ENCODE results near the gene PDCD6IP.

Gene PDCD6IP

DNA sequence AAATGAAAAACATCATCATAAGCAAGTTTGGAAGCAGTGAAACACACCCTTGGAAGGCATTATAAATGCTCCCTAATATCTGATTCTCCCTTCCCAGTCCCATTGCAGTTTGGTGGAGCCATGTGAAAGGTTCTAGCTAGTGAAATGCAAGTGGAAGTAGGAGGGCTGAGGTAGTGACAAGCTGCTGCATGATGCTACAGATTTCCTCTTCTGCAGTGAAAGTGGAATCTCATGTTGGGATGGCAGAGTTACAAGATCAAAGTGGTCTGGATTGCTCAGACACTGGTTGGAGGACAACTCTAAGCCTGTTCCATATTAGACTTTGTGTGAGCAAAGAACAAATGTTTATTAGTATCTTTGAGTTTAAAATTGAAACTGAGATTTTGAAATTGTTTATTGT is 3.3 kb upstream of the PDCD6IP start:
- Histone ChIP-seq H3K79me2 (ENCODE audit: control insufficient read depth, insufficient read depth, low read length, unreplicated experiment) (peaks cover 20% of the 10 kb centered on the region), H3K27me3 (ENCODE audit: insufficient read depth, low read length) (no peaks in the 10 kb centered on the region), H3K4me1 (ENCODE audit: control insufficient read depth, insufficient read depth, low read length, unreplicated experiment) (peaks cover 17% of the 10 kb centered on the region), H3K27ac (ENCODE audit: low read depth, low read length) (no peak overlapping the region), H3K36me3 (ENCODE audit: insufficient read depth, low read length) (no peaks in the 10 kb centered on the region), H2AFZ (ENCODE audit: low read length, unreplicated experiment) (no peak overlapping the region), H3K4me3 (ENCODE audit: low read depth, low read length) (no peak overlapping the region)

DNA sequence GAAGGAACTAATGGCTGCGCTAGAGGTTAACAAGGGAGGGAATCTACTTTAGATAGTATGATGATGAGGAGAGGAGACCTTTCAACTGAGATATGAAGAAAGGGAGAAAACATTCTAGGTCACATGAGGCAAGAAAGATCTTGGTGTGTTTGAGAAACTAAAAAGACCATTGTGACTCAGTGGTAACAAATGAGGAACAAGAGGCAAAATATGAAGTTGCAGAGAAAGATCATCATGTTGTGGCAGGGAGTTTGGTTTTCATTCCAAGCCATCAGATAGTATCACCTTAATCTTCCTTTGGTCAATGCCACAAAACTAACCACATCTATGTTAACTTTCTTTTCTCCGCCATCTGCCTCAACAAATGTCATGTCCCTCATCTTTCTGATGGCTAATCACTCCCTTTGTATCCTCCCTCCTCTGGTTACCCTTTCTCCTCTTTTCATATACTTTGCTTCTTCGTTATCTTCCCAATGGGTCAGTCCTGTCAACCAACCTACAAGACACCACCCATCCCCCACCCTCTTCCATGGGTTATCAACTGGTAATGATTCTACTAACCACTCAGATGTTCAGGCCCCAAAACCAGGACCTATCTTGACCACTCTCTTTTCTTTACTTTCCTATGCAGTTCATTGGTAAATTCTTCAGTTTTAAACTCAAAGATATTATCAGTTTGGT is 2.4 kb upstream of the PDCD6IP start:
- no peak overlapping the region for H2AFZ ChIP-seq (ENCODE audit: low read length, unreplicated experiment)
- H3K4me3 ChIP-seq (ENCODE audit: low read depth, low read length), result no peak overlapping the region
- peaks cover 29% of the 10 kb centered on the region for H3K79me2 ChIP-seq (ENCODE audit: control insufficient read depth, insufficient read depth, low read length, unreplicated experiment)
- no peaks in the 10 kb centered on the region for H3K27me3 ChIP-seq (ENCODE audit: insufficient read depth, low read length)
- H3K27ac ChIP-seq (ENCODE audit: low read depth, low read length), result no peak overlapping the region
- peaks cover 25% of the 10 kb centered on the region for H3K4me1 ChIP-seq (ENCODE audit: control insufficient read depth, insufficient read depth, low read length, unreplicated experiment)
- H3K36me3 ChIP-seq (ENCODE audit: insufficient read depth, low read length), result no peaks in the 10 kb centered on the region

DNA sequence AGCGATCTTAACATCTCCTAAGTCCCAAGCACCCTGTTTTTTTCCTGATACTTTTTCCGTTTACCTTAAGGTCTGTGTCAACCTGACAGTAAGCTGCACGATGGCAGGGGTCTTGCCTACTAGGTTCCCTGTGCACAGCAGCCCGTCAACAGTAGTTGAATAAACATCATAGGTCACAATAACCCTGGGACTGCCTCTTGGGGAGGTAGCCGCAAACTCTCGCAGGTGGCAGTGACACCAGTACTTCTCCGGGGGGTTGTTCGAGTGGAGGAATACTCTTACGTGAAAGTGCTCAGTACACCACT is 365 bp upstream of the PDCD6IP start:
- peak overlapping the region; percentile 76; the same call in 1 of the 2 replicates for H3K27ac ChIP-seq (ENCODE audit: low read depth, low read length)
- peaks cover 11% of the 10 kb centered on the region for H3K36me3 ChIP-seq (ENCODE audit: insufficient read depth, low read length)
- H2AFZ ChIP-seq (ENCODE audit: low read length, unreplicated experiment), result peak overlapping the region; percentile 99
- no peaks in the 10 kb centered on the region for H3K27me3 ChIP-seq (ENCODE audit: insufficient read depth, low read length)
- peaks cover 50% of the 10 kb centered on the region for H3K79me2 ChIP-seq (ENCODE audit: control insufficient read depth, insufficient read depth, low read length, unreplicated experiment)
- H3K4me1 ChIP-seq (ENCODE audit: control insufficient read depth, insufficient read depth, low read length, unreplicated experiment), result peaks cover 16% of the 10 kb centered on the region
- H3K4me3 ChIP-seq (ENCODE audit: low read depth, low read length), result peak overlapping the region; percentile 93

DNA sequence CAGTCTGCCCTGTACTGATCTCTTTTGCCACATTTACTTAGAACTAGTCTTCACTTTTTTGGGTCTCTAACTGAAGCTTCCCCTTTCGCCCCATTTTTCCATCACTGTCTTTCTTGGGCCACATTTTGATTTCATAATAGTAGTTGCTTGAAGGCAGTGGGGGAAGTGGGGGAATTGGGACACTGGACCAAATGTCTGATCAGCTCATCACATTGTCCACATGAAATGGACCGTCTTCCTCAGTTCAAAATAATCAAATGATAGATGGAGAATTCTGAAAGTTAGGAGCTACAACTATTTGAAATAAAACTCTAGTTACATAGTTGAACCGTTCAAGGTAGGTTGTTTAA is 747 bp downstream of the PDCD6IP start:
- Histone ChIP-seq H3K4me1 (ENCODE audit: control insufficient read depth, insufficient read depth, low read length, unreplicated experiment) (peaks cover 16% of the 10 kb centered on the region), H3K27me3 (ENCODE audit: insufficient read depth, low read length) (no peaks in the 10 kb centered on the region), H3K4me3 (ENCODE audit: low read depth, low read length) (peak overlapping the region; percentile 93), H3K36me3 (ENCODE audit: insufficient read depth, low read length) (peaks cover 22% of the 10 kb centered on the region), H2AFZ (ENCODE audit: low read length, unreplicated experiment) (no peak overlapping the region), H3K79me2 (ENCODE audit: control insufficient read depth, insufficient read depth, low read length, unreplicated experiment) (peaks cover 61% of the 10 kb centered on the region), H3K27ac (ENCODE audit: low read depth, low read length) (peak overlapping the region; percentile 76)

DNA sequence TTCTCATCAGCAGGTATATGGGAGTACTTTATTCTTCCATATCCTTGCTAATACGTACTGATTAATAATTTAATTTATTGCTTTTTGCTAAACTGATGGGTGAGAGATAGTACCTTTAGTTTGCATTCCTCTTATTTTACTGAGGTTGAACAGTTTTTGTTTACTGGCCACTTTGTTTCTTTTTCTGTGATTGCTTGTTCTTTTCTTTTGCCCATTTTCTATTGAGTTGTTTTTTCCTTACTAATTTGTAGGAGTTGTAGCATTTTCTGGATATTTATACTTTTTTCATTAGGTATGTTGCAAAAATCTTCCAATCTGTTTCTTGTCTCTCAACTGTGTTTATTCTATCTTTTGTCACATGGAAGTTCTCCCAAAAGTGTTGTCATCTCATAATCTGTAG is 4.8 kb downstream of the PDCD6IP start:
- no peaks in the 10 kb centered on the region for H3K27me3 ChIP-seq (ENCODE audit: insufficient read depth, low read length)
- peaks cover 89% of the 10 kb centered on the region for H3K79me2 ChIP-seq (ENCODE audit: control insufficient read depth, insufficient read depth, low read length, unreplicated experiment)
- peaks cover 20% of the 10 kb centered on the region for H3K4me1 ChIP-seq (ENCODE audit: control insufficient read depth, insufficient read depth, low read length, unreplicated experiment)
- peaks cover 29% of the 10 kb centered on the region for H3K36me3 ChIP-seq (ENCODE audit: insufficient read depth, low read length)
- no peak overlapping the region for H3K27ac ChIP-seq (ENCODE audit: low read depth, low read length)
- no peak overlapping the region for H2AFZ ChIP-seq (ENCODE audit: low read length, unreplicated experiment)
- no peak overlapping the region for H3K4me3 ChIP-seq (ENCODE audit: low read depth, low read length)

DNA sequence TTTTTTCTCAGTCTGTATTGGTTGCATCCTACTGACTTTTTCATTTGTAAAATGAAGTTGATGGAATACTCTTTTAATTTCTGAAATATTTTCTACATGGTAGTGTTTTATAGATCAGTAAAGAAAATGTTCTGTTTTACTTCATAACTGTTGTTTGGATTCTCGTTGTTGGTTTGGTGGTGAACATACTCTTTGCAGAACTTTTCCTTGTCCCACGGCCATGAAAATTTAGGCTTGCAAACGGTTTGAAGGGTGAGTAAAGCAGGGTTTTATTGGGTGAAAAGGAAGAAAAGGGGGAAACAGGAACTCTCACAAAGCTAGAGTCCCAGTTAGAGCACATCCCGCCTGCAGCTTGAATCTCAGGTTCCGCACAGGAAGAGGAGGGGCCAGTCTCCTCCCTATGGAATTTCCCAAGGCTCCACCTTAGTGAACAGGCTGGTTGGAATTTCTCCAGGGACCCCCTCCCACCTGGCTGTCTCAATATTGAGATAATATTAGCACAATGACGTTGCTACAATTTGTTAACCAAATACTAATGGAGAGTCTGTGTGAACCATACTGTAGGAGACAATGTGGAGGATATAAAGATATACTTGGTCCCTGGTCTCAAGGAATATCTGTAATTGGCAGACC is 5.6 kb downstream of the PDCD6IP start:
- Histone ChIP-seq H2AFZ (ENCODE audit: low read length, unreplicated experiment) (no peak overlapping the region), H3K36me3 (ENCODE audit: insufficient read depth, low read length) (peaks cover 29% of the 10 kb centered on the region), H3K27me3 (ENCODE audit: insufficient read depth, low read length) (no peaks in the 10 kb centered on the region), H3K79me2 (ENCODE audit: control insufficient read depth, insufficient read depth, low read length, unreplicated experiment) (peaks cover 94% of the 10 kb centered on the region), H3K27ac (ENCODE audit: low read depth, low read length) (no peak overlapping the region), H3K4me1 (ENCODE audit: control insufficient read depth, insufficient read depth, low read length, unreplicated experiment) (peaks cover 24% of the 10 kb centered on the region), H3K4me3 (ENCODE audit: low read depth, low read length) (no peak overlapping the region)

DNA sequence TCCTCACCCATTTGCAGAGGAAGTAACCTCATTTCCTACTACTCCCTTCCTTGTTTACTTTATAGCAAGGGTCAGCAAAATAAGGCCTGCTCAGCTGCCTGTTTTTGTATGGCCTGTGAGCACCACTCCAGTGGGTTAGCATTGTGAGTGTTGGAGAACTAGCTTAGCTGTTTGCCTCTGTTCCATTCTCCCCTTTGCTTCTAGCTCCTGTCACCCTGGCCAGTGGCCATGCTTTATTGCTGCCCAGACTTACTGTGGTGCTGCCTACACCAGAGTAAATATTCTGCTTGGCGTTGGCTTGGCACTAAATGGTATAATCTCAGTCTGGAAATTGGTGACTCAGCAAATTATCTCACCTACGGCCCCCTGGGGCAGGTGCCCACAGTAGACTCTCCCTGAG is 8.8 kb downstream of the PDCD6IP start:
- H3K27ac ChIP-seq (ENCODE audit: low read depth, low read length), result no peak overlapping the region
- no peak overlapping the region for H3K4me3 ChIP-seq (ENCODE audit: low read depth, low read length)
- peaks cover 21% of the 10 kb centered on the region for H3K4me1 ChIP-seq (ENCODE audit: control insufficient read depth, insufficient read depth, low read length, unreplicated experiment)
- H2AFZ ChIP-seq (ENCODE audit: low read length, unreplicated experiment), result no peak overlapping the region
- H3K79me2 ChIP-seq (ENCODE audit: control insufficient read depth, insufficient read depth, low read length, unreplicated experiment), result peaks cover 93% of the 10 kb centered on the region
- H3K27me3 ChIP-seq (ENCODE audit: insufficient read depth, low read length), result no peaks in the 10 kb centered on the region
- H3K36me3 ChIP-seq (ENCODE audit: insufficient read depth, low read length), result peaks cover 27% of the 10 kb centered on the region

DNA sequence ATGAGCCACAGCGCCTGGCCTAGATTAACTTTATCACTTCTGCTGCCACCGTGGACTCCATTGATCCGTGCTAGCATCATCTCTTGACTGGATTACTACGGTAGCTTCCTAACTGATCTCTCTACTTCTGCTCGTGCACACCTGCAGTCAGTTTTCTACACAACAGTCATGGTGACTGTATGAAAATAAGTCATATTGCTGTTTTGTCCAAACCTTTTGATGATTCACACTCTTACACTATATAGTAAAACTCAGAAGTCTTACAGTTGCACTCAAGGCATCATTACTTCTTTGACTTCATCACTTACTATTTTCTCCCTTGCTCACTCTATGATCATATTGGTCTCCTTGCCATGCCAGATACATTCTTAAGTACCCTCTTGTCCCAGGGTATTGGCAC is 10.1 kb downstream of the PDCD6IP start:
- peaks cover 21% of the 10 kb centered on the region for H3K4me1 ChIP-seq (ENCODE audit: control insufficient read depth, insufficient read depth, low read length, unreplicated experiment)
- no peak overlapping the region for H3K4me3 ChIP-seq (ENCODE audit: low read depth, low read length)
- H3K27ac ChIP-seq (ENCODE audit: low read depth, low read length), result no peak overlapping the region
- peaks cover 20% of the 10 kb centered on the region for H3K36me3 ChIP-seq (ENCODE audit: insufficient read depth, low read length)
- peaks cover 87% of the 10 kb centered on the region for H3K79me2 ChIP-seq (ENCODE audit: control insufficient read depth, insufficient read depth, low read length, unreplicated experiment)
- no peak overlapping the region for H2AFZ ChIP-seq (ENCODE audit: low read length, unreplicated experiment)
- no peaks in the 10 kb centered on the region for H3K27me3 ChIP-seq (ENCODE audit: insufficient read depth, low read length)

DNA sequence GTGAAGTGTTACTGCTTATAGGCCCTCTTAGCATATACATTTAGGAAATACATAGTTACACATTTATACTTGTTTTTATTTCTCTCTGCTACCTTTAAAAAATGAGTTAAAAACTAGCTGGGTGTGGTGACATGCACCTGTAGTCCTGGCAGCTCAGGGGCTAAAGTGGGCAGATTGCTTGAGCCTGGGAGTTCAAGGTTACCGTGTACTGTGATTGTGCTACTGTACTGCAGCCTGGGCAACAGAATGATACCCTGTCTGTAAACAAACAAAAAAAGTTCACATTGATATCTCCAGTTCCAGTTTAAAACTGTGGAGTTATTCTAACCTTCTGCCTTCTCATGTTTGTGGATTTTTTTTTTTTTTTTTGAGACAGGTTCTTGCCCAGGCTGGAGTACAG is 12.1 kb downstream of the PDCD6IP start:
- peaks cover 21% of the 10 kb centered on the region for H3K4me1 ChIP-seq (ENCODE audit: control insufficient read depth, insufficient read depth, low read length, unreplicated experiment)
- H2AFZ ChIP-seq (ENCODE audit: low read length, unreplicated experiment), result no peak overlapping the region
- no peaks in the 10 kb centered on the region for H3K27me3 ChIP-seq (ENCODE audit: insufficient read depth, low read length)
- H3K27ac ChIP-seq (ENCODE audit: low read depth, low read length), result no peak overlapping the region
- H3K4me3 ChIP-seq (ENCODE audit: low read depth, low read length), result no peak overlapping the region
- peaks cover 73% of the 10 kb centered on the region for H3K79me2 ChIP-seq (ENCODE audit: control insufficient read depth, insufficient read depth, low read length, unreplicated experiment)
- peaks cover 14% of the 10 kb centered on the region for H3K36me3 ChIP-seq (ENCODE audit: insufficient read depth, low read length)

DNA sequence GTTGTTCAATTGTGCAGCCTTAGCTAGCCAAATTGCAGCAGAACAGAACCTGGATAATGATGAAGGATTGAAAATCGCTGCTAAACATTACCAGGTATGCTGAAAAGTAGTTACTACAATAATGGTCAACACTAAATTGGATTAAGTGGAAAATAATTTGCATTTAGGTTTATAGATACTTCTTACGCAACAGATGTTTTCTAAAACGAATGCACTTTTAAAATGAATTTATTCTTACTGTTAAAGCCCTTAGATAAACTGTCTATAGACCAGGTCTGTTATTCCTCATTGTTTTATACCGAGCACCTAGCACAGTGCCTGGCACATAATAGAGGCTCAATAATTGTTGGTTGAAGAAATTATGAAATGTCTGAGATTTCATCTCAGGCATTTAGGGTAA is 23.6 kb downstream of the PDCD6IP start:
- H3K27me3 ChIP-seq (ENCODE audit: insufficient read depth, low read length), result no peaks in the 10 kb centered on the region
- no peak overlapping the region for H3K27ac ChIP-seq (ENCODE audit: low read depth, low read length)
- H3K79me2 ChIP-seq (ENCODE audit: control insufficient read depth, insufficient read depth, low read length, unreplicated experiment), result peaks cover 43% of the 10 kb centered on the region
- H3K4me1 ChIP-seq (ENCODE audit: control insufficient read depth, insufficient read depth, low read length, unreplicated experiment), result peaks cover 19% of the 10 kb centered on the region
- H3K4me3 ChIP-seq (ENCODE audit: low read depth, low read length), result no peak overlapping the region
- peaks cover 55% of the 10 kb centered on the region for H3K36me3 ChIP-seq (ENCODE audit: insufficient read depth, low read length)
- no peak overlapping the region for H2AFZ ChIP-seq (ENCODE audit: low read length, unreplicated experiment)

DNA sequence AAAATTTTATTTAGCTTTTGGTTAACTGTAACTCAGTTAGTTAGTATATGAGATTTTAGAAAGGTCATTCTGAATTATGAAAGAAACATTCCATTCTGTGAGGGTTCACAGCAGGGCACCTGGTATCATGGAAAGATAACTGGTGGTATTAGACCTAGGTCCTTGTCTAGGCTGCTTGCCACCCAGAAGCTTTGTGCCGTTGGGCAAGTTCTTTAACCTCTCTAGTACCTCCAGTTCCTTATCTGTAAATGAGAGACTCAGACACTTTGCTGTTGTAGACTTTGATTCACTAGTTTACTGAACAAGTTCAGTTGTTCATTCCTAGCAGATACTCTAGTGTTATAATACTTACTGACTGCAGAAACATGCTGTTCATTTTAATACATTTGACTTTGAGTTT is 25.4 kb downstream of the PDCD6IP start:
- peaks cover 73% of the 10 kb centered on the region for H3K36me3 ChIP-seq (ENCODE audit: insufficient read depth, low read length)
- H3K79me2 ChIP-seq (ENCODE audit: control insufficient read depth, insufficient read depth, low read length, unreplicated experiment), result peaks cover 44% of the 10 kb centered on the region
- no peak overlapping the region for H2AFZ ChIP-seq (ENCODE audit: low read length, unreplicated experiment)
- no peak overlapping the region for H3K27ac ChIP-seq (ENCODE audit: low read depth, low read length)
- H3K4me1 ChIP-seq (ENCODE audit: control insufficient read depth, insufficient read depth, low read length, unreplicated experiment), result peaks cover 25% of the 10 kb centered on the region
- no peak overlapping the region for H3K4me3 ChIP-seq (ENCODE audit: low read depth, low read length)
- H3K27me3 ChIP-seq (ENCODE audit: insufficient read depth, low read length), result no peaks in the 10 kb centered on the region

Data from ACC112 (cell line).